Lung (tissue), 12 donors: ENCODE measurements around the gene MAGOH. TPM values are rescaled to one million over a fixed set of nuclear protein-coding genes. Genes with fewer than 3 reads are reported as not detected.

Source experiments
- ATAC-seq: fragments of 200-7000 bp; cut with Tn5 transposase; one replicate; pipeline ENCODE4 v1.9.1; 2020; ENCODE audit warnings: moderate number of reproducible peaks; ENCODE audit not compliant: insufficient read depth, low FRiP score
- DNase-seq, 3 donors: peaks; one replicate each; pipeline ENCODE4 v3.0.0-alpha.2; 2013 to 2017
- H3K27ac ChIP-seq, 2 donors: one replicate each; pipeline ENCODE4 v1.5.1; 2013; ENCODE audit warnings: mild to moderate bottlenecking in 2 of 2, moderate library complexity in 2 of 2, control low read depth in 1 of 2, inconsistent platforms in 1 of 2, low read depth in 1 of 2, low read length in 1 of 2
- H3K27me3 ChIP-seq, 3 donors: one replicate each; pipeline ENCODE4 v1.5.1; 2013; ENCODE audit warnings: low read length in 2 of 3; ENCODE audit not compliant: control insufficient read depth in 3 of 3, insufficient read depth in 3 of 3
- H3K36me3 ChIP-seq, 4 donors: one replicate each; pipeline ENCODE4 v1.5.1; 2013; ENCODE audit warnings: low read length in 4 of 4, mild to moderate bottlenecking in 1 of 4, moderate library complexity in 1 of 4; ENCODE audit not compliant: control insufficient read depth in 4 of 4, insufficient read depth in 4 of 4
- H3K4me1 ChIP-seq, 5 donors: one replicate each; pipeline ENCODE4 v1.5.1; 2013; ENCODE audit warnings: low read length in 5 of 5, mild to moderate bottlenecking in 2 of 5, moderate library complexity in 1 of 5; ENCODE audit not compliant: control insufficient read depth in 5 of 5, insufficient read depth in 5 of 5
- H3K4me3 ChIP-seq: one replicate; pipeline ENCODE4 v1.5.1; 2013; ENCODE audit warnings: mild to moderate bottlenecking, control low read depth, moderate library complexity
- H3K9ac ChIP-seq, 2 donors: one replicate each; pipeline ENCODE4 v1.5.1; 2013; ENCODE audit warnings: low read length in 2 of 2, control low read depth in 1 of 2; ENCODE audit not compliant: insufficient read depth in 1 of 2
- H3K9me3 ChIP-seq, 4 donors: one replicate each; pipeline ENCODE4 v1.5.1; 2013; ENCODE audit warnings: low read length in 3 of 4, mild to moderate bottlenecking in 1 of 4, moderate library complexity in 1 of 4; ENCODE audit not compliant: control insufficient read depth in 4 of 4, insufficient read depth in 3 of 4
- WGBS, 2 donors: extraction: QIAGEN DNeasy Blood & Tissue Kit; methylation state at CpG; one replicate each; pipeline ENCODE4 v1.1.7; 2013; 5-methylcytosine and 5-hydroxymethylcytosine counted together
- polyA plus RNA-seq, 2 donors: library from polyadenylated mRNA; stranded (reverse); fragments of 200-250 nt; gene quantifications; one replicate each; pipeline ENCODE4 v1.2.1, GENCODE V29; 2013
- total RNA-seq, 2 donors: library from RNA; depleted of rRNA in 1 of 2; stranded (reverse); fragments of >200 nt in 1 of 2; gene quantifications; one replicate each; pipeline ENCODE4 v1.2.1, GENCODE V29; 2014 to 2021
- TF ChIP-seq, protein P1 (sequence below): IDR thresholded peaks from 2 replicates; pipeline ENCODE4 v1.5.1; 2012; ENCODE audit warnings: mild to moderate bottlenecking; ENCODE audit errors: control extremely low read depth, extremely low read depth
- donor health status: control.
- donor health status: control.
- donor health status: Bipolar disorder and iron deficiency.
- donor health status: healthy.
- donor health status: DM: yes; HTN: yes; CAD: no.

MAGOH gene
- total and polyA plus RNA-seq, 4 donors, result 33.0 to 141 (median 58.5) TPM

DNA sequence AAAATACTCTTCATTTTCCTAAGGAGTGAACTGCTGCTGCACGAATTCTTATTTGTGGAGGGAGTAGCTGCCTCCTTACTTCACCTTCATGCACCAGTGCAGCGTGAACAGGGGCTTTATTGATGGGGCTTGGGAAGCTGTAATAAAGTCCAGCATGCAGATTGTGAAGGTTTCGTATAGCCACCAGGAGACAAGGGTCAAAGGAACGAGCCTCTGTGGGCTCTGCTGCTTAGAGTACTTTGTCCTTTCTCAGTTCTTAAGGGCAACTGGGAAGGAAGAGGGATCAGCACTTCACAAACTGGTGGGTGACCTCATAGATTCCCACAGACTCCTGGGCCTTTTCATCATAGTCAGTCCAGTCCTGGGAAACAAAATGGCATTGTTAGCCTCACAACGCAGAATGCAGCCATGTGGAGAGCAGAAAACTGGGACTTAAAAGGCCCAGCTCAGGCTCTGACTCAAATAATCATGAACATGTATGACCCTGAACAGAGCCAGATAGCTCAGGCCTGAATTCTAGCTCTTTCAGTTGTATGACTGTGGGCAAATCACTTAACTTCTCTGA lies 23.9 kb downstream of the MAGOH start:
- peaks cover 14 to 35% (median 28%) of the 10 kb centered on the region in 4 donors for H3K36me3 ChIP-seq
- WGBS, 2 donors, result 92 to 97% methylated on average over 5 of the region's 5 CpGs
- no peak for DNase-seq

DNA sequence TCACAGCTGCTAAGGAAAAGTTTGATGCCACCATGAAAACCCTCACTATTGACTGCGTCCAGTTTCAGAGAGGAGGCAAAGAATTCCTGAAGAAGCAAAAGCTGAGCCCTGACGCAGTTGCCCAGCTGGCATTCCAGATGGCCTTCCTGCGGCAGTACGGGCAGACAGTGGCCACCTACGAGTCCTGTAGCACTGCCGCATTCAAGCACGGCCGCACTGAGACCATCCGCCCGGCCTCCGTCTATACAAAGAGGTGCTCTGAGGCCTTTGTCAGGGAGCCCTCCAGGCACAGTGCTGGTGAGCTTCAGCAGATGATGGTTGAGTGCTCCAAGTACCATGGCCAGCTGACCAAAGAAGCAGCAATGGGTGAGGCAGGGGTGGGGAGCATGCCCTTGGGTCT lies 27.4 kb downstream of the MAGOH start:
- Histone ChIP-seq H3K27me3 (no peaks in the 10 kb centered on the region), H3K27ac (no peak overlapping the region), H3K4me1 (no peaks in the 10 kb centered on the region), H3K4me3 (no peak overlapping the region), H3K9ac (no peak overlapping the region), H3K36me3 (peaks cover 20 to 36% (median 31%) of the 10 kb centered on the region in 4 donors), H3K9me3 (peaks cover 0 to 3% (median 0%) of the 10 kb centered on the region in 4 donors)
- 97 to 98% methylated on average over 11 of the region's 11 CpGs for WGBS, 2 donors
- DNase-seq (no peak), ATAC-seq (no peak)
- TF ChIP-seq, protein P1, sequence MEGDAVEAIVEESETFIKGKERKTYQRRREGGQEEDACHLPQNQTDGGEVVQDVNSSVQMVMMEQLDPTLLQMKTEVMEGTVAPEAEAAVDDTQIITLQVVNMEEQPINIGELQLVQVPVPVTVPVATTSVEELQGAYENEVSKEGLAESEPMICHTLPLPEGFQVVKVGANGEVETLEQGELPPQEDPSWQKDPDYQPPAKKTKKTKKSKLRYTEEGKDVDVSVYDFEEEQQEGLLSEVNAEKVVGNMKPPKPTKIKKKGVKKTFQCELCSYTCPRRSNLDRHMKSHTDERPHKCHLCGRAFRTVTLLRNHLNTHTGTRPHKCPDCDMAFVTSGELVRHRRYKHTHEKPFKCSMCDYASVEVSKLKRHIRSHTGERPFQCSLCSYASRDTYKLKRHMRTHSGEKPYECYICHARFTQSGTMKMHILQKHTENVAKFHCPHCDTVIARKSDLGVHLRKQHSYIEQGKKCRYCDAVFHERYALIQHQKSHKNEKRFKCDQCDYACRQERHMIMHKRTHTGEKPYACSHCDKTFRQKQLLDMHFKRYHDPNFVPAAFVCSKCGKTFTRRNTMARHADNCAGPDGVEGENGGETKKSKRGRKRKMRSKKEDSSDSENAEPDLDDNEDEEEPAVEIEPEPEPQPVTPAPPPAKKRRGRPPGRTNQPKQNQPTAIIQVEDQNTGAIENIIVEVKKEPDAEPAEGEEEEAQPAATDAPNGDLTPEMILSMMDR, result no peak

More for the DNA sequence above, 23.9 kb downstream of the MAGOH start:
- no peak overlapping the region for H3K27ac ChIP-seq
- H3K4me1 ChIP-seq, result peaks cover 0 to 6% (median 2%) of the 10 kb centered on the region in 5 donors
- H3K9me3 ChIP-seq, result no peaks in the 10 kb centered on the region
- TF ChIP-seq, protein P1, result no peak
- no peaks in the 10 kb centered on the region for H3K27me3 ChIP-seq
- H3K4me3 ChIP-seq, result no peak overlapping the region
- no peak for ATAC-seq
- H3K9ac ChIP-seq, result no peak overlapping the region

DNA sequence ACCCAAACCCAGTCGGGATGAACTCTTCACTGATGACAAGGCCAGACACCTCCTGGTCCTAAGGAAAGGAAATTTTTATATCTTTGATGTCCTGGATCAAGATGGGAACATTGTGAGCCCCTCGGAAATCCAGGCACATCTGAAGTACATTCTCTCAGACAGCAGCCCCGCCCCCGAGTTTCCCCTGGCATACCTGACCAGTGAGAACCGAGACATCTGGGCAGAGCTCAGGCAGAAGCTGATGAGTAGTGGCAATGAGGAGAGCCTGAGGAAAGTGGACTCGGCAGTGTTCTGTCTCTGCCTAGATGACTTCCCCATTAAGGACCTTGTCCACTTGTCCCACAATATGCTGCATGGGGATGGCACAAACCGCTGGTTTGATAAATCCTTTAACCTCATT lies 28.0 kb downstream of the MAGOH start:
- Histone ChIP-seq H3K36me3 (peaks cover 26 to 39% (median 31%) of the 10 kb centered on the region in 4 donors), H3K27me3 (no peaks in the 10 kb centered on the region), H3K4me1 (no peaks in the 10 kb centered on the region), H3K27ac (no peak overlapping the region), H3K9me3 (peaks cover 0 to 6% (median 0%) of the 10 kb centered on the region in 4 donors), H3K4me3 (no peak overlapping the region), H3K9ac (no peak overlapping the region)
- DNase-seq (no peak), ATAC-seq (no peak)
- TF ChIP-seq, protein P1, result no peak
- 90 to 93% methylated on average over 7 of the region's 7 CpGs for WGBS, 2 donors

DNA sequence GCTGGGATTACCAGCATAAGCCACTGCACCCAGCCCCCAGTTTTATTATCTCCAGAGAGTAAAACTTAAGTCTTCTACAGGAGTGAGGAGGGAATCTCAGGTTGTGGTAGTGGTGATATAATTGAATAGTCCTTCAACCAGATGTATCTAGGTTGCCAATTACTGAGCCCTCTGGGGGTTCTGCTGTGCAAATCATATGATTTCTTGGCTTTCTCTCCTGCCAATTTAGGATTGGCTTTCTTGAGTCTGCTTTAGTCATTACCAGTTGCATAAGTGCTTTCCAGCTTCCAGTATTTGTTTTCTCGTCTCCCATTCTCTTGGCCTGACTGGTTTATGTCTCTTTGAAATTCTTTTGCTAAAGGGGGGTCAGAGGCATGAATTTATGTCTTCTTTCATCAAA lies 30.6 kb downstream of the MAGOH start:
- WGBS, 2 donors, result 64 to 80% methylated on average over 1 of the region's 1 CpG
- no peak for DNase-seq
- Histone ChIP-seq H3K9me3 (peaks cover 0 to 6% (median 0%) of the 10 kb centered on the region in 4 donors), H3K4me3 (no peak overlapping the region), H3K9ac (no peak overlapping the region), H3K4me1 (no peaks in the 10 kb centered on the region), H3K27ac (no peak overlapping the region), H3K27me3 (no peaks in the 10 kb centered on the region), H3K36me3 (peaks cover 29 to 46% (median 38%) of the 10 kb centered on the region in 4 donors)
- TF ChIP-seq, protein P1, result no peak
- no peak for ATAC-seq
